ENCODE data around the gene CAPN7.

Gene CAPN7

DNA sequence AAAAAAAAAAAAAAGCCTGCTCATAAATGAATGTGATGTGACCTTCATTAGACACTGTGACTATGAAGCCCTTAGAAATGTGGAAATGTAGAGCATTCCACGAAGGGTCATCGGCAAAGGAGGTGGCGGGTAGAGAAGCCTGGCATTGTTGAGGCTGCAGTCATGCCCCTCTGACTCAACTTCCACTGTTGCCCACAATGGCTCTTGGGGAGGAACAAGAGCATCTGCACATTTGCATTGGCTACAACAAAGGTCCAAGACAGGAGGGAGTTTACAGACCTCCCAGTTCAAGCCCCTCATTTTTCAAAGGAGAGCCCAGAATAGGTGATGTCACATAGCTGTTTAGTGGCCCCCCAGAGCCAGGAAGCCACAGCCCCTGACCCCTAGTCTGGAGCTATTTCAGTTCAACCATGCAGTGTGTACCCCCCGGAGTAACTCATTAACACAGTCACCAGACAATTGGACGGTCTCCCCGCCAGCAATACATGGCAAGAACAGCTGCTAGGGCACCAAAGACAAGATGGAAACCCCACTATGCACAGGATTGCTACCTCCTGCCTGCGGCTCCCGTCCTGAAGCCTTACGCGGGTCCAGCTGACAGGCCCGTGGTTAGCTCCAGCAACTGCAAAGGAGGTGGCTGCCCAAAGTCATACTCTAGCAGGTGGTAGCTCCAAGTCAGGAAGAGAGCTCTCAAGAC lies 70.1 kb downstream of the CAPN7 start:
- Histone ChIP-seq H3K36me3 (ENCODE audit: insufficient read depth, low read length) (no peaks in the 10 kb centered on the region), H2AFZ (ENCODE audit: low read depth, low read length) (no peak overlapping the region), H3K4me1 (ENCODE audit: insufficient read depth, low read length) (peaks cover 6% of the 10 kb centered on the region), H3K4me3 (ENCODE audit: low read length) (no peak overlapping the region), H3K9me3 (ENCODE audit: low read length) (no peaks in the 10 kb centered on the region), H3K27me3 (ENCODE audit: insufficient read depth, low read length) (no peaks in the 10 kb centered on the region)

DNA sequence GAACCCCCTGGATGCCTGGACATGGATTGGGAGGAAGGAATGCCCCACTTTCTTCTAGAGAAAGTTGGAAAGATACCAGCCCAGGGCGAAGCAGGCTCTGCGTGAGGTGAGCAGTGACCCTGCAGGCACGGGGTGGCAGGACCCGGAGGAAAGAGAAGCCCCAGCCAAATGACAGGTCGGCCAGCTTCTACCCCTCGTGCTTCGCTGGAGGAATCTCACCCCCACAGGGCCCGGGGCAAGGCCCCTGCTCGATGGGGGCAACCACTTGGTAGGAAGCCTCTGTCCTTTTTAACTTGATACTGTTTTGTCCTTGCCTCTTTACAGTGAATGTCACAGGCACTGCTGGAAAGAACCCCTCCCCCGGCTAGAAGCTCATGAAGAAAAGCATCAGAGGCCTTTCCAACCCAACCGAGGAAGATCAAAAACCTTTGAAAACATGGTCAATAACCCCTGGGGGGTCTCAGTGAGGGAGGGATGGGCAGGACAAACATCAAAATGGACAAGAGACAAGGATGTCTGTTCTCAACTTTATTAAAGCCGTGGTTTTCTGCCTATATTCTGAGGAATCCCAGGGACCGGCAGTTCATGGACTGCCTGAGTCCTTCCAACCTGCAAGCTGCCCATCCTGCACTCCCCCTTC lies 71.9 kb downstream of the CAPN7 start:
- Histone ChIP-seq H2AFZ (ENCODE audit: low read depth, low read length) (no peak overlapping the region), H3K4me3 (ENCODE audit: low read length) (no peak overlapping the region), H3K9me3 (ENCODE audit: low read length) (no peaks in the 10 kb centered on the region), H3K4me1 (ENCODE audit: insufficient read depth, low read length) (peaks cover 6% of the 10 kb centered on the region), H3K27me3 (ENCODE audit: insufficient read depth, low read length) (no peaks in the 10 kb centered on the region), H3K36me3 (ENCODE audit: insufficient read depth, low read length) (no peaks in the 10 kb centered on the region)

DNA sequence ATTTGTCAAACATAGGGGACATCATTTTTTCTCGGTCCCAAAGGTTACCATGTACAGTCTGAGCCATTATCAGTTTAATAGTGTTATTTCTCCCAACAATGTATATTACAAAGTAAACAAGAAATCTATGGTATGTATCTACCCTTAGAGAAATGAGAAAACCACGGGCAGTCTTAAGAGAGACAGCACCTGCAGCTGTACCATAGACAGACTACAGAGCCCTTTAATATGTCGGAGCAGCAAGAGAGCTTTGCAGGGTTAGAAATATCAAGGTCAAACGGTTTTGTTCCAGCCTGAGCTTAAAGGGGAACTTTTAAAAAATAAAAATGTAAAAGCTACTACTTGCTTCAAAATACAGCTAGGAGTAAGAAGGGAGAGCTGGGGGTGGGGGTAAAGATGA lies 73.2 kb downstream of the CAPN7 start:
- Histone ChIP-seq H3K9me3 (ENCODE audit: low read length) (no peaks in the 10 kb centered on the region), H3K27me3 (ENCODE audit: insufficient read depth, low read length) (no peaks in the 10 kb centered on the region), H3K36me3 (ENCODE audit: insufficient read depth, low read length) (no peaks in the 10 kb centered on the region), H3K4me1 (ENCODE audit: insufficient read depth, low read length) (peaks cover 6% of the 10 kb centered on the region), H2AFZ (ENCODE audit: low read depth, low read length) (no peak overlapping the region), H3K4me3 (ENCODE audit: low read length) (no peak overlapping the region)

DNA sequence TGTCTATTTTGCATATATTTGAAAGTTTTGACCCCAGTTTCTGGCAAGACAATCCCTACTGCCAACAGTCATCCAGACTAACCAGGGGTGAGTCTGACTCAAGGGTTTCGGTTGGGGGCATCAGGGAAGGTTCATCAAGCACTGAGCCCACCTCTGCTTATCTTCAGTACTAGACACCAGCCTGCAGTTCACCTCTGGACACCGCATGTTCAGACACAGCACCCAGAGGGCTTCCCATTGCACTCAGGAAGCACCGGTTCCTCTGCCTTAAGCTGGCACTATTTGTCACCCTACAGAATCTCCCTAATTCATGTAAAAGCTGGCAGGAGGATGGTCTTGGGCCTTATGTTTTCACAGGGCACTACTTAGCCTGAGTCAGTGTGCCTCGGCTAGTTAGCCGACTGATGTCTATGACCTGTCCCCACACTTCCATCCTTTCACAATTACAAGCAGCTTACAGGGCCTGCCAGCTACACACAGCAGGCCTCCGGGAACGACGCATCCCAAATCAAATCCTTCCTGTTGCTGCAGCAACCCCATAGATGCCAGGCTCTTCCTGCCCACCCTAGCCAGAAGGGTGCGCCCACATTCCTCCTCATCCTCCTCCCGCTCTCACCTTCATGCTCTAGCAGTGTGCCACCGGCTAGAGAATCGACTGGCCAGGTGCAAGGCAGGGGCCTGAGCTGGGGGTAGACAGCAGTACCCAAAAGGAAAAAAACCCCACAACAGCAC lies 73.8 kb downstream of the CAPN7 start:
- no peaks in the 10 kb centered on the region for H3K36me3 ChIP-seq (ENCODE audit: insufficient read depth, low read length)
- H3K4me1 ChIP-seq (ENCODE audit: insufficient read depth, low read length): peaks cover 6% of the 10 kb centered on the region
- H3K27me3 ChIP-seq (ENCODE audit: insufficient read depth, low read length): no peaks in the 10 kb centered on the region
- no peaks in the 10 kb centered on the region for H3K9me3 ChIP-seq (ENCODE audit: low read length)
- no peak overlapping the region for H3K4me3 ChIP-seq (ENCODE audit: low read length)
- no peak overlapping the region for H2AFZ ChIP-seq (ENCODE audit: low read depth, low read length)

DNA sequence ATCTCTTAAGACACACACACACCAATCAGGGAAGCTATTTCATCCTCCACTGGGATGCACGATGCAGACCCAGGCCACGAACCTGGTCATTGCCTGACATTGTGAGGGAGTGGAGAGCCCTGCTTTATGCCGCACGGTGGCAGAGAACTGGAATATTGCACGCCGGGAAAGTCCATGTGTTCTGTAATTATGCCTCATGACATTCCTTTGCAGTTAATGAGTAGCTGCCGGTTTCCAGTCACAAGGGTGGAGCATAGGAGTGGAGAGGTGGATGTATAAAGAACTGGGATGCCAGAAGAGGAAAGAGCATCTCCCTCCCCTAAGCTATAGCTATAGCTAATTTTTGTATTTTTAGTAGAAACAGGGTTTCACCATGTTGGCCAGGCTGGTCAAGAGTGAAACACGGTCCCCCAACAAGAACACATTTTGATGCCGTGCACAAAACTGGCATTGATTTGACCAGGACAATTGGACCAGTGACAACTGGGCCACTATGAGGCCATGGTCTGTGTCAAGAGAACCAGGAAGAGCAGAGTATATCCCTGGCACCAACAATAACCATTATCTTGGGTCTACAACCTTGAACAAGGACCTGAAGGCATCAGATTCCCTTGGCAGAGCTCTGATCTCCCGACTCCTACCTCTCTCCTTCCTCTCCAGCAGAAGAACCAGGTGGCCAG lies 74.9 kb downstream of the CAPN7 start:
- Histone ChIP-seq H3K36me3 (ENCODE audit: insufficient read depth, low read length) (no peaks in the 10 kb centered on the region), H3K27me3 (ENCODE audit: insufficient read depth, low read length) (no peaks in the 10 kb centered on the region), H3K9me3 (ENCODE audit: low read length) (no peaks in the 10 kb centered on the region), H3K4me3 (ENCODE audit: low read length) (no peak overlapping the region), H2AFZ (ENCODE audit: low read depth, low read length) (no peak overlapping the region), H3K4me1 (ENCODE audit: insufficient read depth, low read length) (peaks cover 6% of the 10 kb centered on the region)

DNA sequence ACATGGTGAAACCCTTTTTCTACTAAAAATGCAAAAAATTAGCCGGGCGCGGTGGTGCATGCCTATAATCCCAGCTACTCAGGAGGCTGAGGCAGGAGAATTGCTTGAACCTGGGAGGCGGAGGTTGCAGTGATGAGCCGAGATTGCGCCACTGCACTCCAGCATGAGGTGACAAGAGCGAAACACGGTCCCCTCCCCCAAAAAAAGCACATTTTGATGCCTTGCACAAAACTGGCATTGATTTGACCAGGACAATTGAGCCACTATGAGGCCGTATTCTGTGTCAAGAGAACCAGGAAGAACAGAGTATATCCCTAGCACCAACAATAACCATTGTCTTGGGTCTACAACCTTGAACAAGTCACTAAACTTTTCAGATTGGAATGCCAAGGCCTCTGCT lies 75.8 kb downstream of the CAPN7 start:
- no peak overlapping the region for H2AFZ ChIP-seq (ENCODE audit: low read depth, low read length)
- no peaks in the 10 kb centered on the region for H3K27me3 ChIP-seq (ENCODE audit: insufficient read depth, low read length)
- no peak overlapping the region for H3K4me3 ChIP-seq (ENCODE audit: low read length)
- peaks cover 6% of the 10 kb centered on the region for H3K4me1 ChIP-seq (ENCODE audit: insufficient read depth, low read length)
- H3K36me3 ChIP-seq (ENCODE audit: insufficient read depth, low read length): no peaks in the 10 kb centered on the region
- no peaks in the 10 kb centered on the region for H3K9me3 ChIP-seq (ENCODE audit: low read length)

DNA sequence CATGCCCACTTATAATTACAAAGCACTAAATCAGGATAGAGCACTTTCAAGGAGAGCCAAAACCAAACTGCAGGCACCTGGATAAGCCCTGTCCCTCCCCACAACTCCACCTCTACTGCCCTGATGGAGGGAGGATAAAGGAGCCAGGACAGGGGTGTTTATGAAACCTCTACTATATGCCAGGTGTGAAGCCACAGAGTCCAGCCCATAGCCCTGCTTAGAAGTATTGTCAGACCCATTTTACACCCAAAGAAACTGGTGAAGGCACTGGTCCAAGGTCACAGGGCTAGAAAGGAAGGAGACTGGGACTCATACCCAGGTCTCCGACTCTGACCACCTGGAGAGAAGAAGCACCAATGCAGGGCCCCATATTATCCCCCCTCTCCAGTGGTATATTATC lies 77.7 kb downstream of the CAPN7 start:
- no peaks in the 10 kb centered on the region for H3K4me1 ChIP-seq (ENCODE audit: insufficient read depth, low read length)
- no peaks in the 10 kb centered on the region for H3K27me3 ChIP-seq (ENCODE audit: insufficient read depth, low read length)
- H3K4me3 ChIP-seq (ENCODE audit: low read length): no peak overlapping the region
- H2AFZ ChIP-seq (ENCODE audit: low read depth, low read length): no peak overlapping the region
- no peaks in the 10 kb centered on the region for H3K9me3 ChIP-seq (ENCODE audit: low read length)
- H3K36me3 ChIP-seq (ENCODE audit: insufficient read depth, low read length): no peaks in the 10 kb centered on the region

DNA sequence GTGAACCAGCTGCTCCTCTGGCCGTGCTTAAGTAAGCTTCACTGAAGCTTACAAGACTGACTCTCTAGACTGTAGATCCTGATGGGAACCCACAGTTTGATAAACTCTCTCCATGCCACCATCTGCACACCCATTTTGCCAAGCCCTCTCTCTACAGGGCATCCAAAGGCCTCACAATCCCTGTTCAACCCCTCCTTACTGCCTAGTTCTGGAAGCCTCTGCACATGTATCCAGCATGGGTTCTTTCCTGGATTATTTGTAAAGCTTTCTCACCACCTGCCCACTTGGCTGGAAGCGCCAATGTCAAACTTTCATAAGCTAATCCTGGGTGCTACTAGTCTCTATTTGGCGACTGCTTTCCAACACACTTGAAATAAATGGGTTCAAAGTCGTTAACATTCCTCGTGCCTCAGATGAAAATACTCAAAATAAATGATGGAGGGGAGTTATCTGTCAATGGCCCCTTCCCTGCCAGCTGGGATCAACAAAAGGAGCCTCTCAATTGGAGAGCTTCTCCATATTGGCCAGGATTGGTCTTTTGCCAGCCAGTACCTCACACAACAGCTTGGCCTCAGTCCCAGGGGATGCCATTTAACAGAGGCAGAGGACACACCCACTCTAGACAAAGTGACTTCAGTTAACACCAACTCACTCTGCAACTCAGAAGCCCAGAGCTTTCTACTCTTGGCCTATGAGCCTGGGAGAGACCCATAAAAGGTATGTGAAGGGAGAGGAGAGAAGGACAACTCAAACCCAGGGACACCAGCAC lies 78.3 kb downstream of the CAPN7 start:
- no peaks in the 10 kb centered on the region for H3K36me3 ChIP-seq (ENCODE audit: insufficient read depth, low read length)
- H3K27me3 ChIP-seq (ENCODE audit: insufficient read depth, low read length): no peaks in the 10 kb centered on the region
- no peaks in the 10 kb centered on the region for H3K9me3 ChIP-seq (ENCODE audit: low read length)
- no peak overlapping the region for H3K4me3 ChIP-seq (ENCODE audit: low read length)
- no peak overlapping the region for H2AFZ ChIP-seq (ENCODE audit: low read depth, low read length)
- no peaks in the 10 kb centered on the region for H3K4me1 ChIP-seq (ENCODE audit: insufficient read depth, low read length)

DNA sequence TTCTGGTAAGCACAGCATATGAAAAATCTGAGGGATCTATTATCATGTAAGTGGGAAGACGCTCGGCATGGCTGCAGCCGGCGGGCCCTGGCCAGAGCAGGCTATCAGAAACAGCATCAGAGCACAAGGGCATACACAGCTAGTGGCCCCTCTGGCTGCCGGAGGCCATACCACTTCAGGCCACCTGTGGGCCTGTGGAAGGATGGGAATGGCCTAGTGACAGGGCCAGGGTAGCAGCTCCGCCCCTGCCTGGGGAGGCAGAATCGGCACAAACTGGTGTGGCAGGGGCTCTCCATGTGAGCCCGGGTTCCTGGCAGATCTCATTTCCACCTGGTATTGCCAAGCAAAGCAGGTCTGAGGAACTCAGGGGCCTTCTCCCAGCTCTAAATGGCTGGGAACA lies 80.0 kb downstream of the CAPN7 start:
- Histone ChIP-seq H3K4me3 (ENCODE audit: low read length) (no peak overlapping the region), H2AFZ (ENCODE audit: low read depth, low read length) (no peak overlapping the region), H3K36me3 (ENCODE audit: insufficient read depth, low read length) (no peaks in the 10 kb centered on the region), H3K27me3 (ENCODE audit: insufficient read depth, low read length) (no peaks in the 10 kb centered on the region), H3K4me1 (ENCODE audit: insufficient read depth, low read length) (no peaks in the 10 kb centered on the region), H3K9me3 (ENCODE audit: low read length) (no peaks in the 10 kb centered on the region)

DNA sequence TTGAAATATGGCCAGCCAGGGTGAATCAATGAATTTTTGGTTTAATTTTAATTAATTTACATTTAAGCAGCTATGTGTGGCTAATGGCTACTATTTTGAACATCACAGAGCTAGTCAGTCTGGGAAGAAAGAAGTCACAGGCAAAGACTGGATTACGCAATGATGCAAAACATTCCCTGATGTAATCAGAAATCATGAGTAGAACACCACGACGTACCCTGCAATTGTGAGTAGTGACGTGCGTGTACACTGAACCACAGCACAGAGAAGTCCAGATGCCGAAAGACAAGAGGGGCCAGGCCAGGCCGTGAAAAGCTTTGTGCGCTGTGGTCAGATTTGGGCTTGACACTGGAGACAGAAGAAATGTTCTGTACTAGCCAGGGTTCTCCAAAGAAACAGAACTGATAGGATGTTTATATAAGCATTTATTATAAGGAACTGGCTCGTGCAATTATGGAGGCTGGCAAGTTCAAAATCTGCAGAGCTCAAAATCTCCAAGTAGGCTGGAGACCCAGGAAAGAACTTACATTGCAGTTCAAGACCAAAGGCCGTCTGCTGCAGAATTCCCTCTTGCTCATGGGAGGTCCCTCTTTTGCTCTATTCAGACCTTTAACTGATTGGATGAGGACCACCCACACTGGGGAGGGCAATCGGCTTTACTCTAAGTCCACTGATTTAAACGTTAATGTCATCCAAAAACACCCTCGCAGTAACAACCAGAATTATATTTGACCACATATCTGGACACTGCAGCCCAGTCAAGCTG lies 81.7 kb downstream of the CAPN7 start:
- H2AFZ ChIP-seq (ENCODE audit: low read depth, low read length): no peak overlapping the region
- H3K27me3 ChIP-seq (ENCODE audit: insufficient read depth, low read length): no peaks in the 10 kb centered on the region
- no peaks in the 10 kb centered on the region for H3K9me3 ChIP-seq (ENCODE audit: low read length)
- no peak overlapping the region for H3K4me3 ChIP-seq (ENCODE audit: low read length)
- H3K36me3 ChIP-seq (ENCODE audit: insufficient read depth, low read length): no peaks in the 10 kb centered on the region
- no peaks in the 10 kb centered on the region for H3K4me1 ChIP-seq (ENCODE audit: insufficient read depth, low read length)

DNA sequence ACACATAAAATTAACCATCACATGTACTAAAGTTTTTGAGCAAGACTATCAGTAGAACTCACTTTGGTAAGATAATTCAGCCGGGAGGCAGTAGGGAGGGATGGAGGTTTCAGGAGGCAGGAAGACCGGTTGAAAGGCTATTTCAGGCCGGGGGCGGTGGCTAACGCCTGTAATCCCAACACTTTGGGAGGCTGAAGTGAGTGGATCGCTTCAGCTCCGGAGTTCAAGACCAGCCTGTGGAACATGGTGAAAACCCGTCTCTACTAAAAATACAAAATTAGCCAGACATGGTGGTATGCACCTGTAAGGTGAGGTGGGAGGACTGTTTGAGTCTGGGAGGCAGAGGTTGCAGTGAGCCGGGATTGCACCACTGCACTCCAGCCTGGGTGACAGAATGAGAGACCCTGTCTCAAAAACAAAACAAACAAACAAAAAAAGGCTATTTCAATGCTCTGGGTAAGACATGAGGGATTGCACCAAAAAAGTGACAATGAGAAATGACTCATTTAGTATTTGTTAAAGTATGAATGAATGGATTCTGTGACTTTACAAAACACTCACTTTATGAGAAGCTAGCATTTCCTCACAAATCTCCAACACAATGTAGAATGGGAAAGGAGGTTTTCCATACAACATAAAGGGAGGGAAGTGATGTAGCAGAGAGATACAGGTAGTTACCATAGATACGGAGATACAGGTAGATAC lies 82.4 kb downstream of the CAPN7 start:
- Histone ChIP-seq H3K4me3 (ENCODE audit: low read length) (no peak overlapping the region), H3K27me3 (ENCODE audit: insufficient read depth, low read length) (no peaks in the 10 kb centered on the region), H3K9me3 (ENCODE audit: low read length) (no peaks in the 10 kb centered on the region), H3K36me3 (ENCODE audit: insufficient read depth, low read length) (no peaks in the 10 kb centered on the region), H3K4me1 (ENCODE audit: insufficient read depth, low read length) (no peaks in the 10 kb centered on the region), H2AFZ (ENCODE audit: low read depth, low read length) (no peak overlapping the region)

DNA sequence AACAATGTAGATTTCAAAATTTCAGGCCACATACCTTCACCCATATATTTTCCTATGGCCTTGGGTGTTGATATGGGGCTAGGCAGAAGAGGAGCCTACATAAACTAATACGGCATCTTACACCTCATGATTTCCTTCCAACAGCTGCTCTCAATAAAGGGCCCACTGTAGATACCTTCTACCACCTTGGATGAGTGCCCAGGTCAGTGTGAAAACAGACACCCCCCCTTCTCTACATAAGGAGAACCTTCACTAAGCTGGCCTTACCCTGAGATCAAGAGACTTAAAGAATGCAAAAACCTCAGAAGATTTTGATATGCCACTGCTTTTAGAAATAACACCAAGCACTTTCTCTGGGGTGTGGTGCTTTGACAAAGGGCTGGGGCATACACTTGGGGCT lies 83.6 kb downstream of the CAPN7 start:
- H3K4me1 ChIP-seq (ENCODE audit: insufficient read depth, low read length): no peaks in the 10 kb centered on the region
- no peaks in the 10 kb centered on the region for H3K27me3 ChIP-seq (ENCODE audit: insufficient read depth, low read length)
- no peaks in the 10 kb centered on the region for H3K9me3 ChIP-seq (ENCODE audit: low read length)
- H2AFZ ChIP-seq (ENCODE audit: low read depth, low read length): no peak overlapping the region
- no peaks in the 10 kb centered on the region for H3K36me3 ChIP-seq (ENCODE audit: insufficient read depth, low read length)
- H3K4me3 ChIP-seq (ENCODE audit: low read length): no peak overlapping the region

Data from neuron (in vitro differentiated cells).